Fibroblast of lung (primary cell): ENCODE data around the gene RAP1A. TPM values are rescaled to one million over a fixed set of nuclear protein-coding genes. Genes with fewer than 3 reads are reported as not detected.

Experiments used
- DNase-seq, 2 donors: peaks; one replicate each; pipeline versions ENCODE4 v3.0.0 to v3.0.0-alpha.2; 2010; ENCODE audit warnings: low read depth in 2 of 2
- H2AFZ ChIP-seq: 2 replicates; pipeline ENCODE4 v1.5.1; 2012; ENCODE audit warnings: low read length, control low read depth, inconsistent platforms
- H3K27ac ChIP-seq: 2 replicates; pipeline ENCODE4 v1.5.1; 2011; ENCODE audit warnings: low read length, control low read depth; ENCODE audit not compliant: insufficient read depth
- H3K27me3 ChIP-seq: 2 replicates; pipeline ENCODE4 v1.5.1; 2011; ENCODE audit warnings: mild to moderate bottlenecking, low read length; ENCODE audit not compliant: control insufficient read depth, insufficient read depth
- H3K36me3 ChIP-seq: 2 replicates; pipeline ENCODE4 v1.5.1; 2011; ENCODE audit warnings: low read length; ENCODE audit not compliant: control insufficient read depth, insufficient read depth
- H3K4me1 ChIP-seq: 2 replicates; pipeline ENCODE4 v1.5.1; 2011; ENCODE audit warnings: low read length; ENCODE audit not compliant: control insufficient read depth, insufficient read depth; ENCODE audit errors: extremely low read depth
- H3K4me2 ChIP-seq: 2 replicates; pipeline ENCODE4 v1.5.1; 2011; ENCODE audit warnings: low read length, control low read depth; ENCODE audit not compliant: insufficient read depth; ENCODE audit errors: extremely low read depth
- H3K4me3 ChIP-seq, 4 experiments: fragments of 200-600 bp in 1 of 4; sonication (generic) in 1 of 4; replicated peaks in 1 of 4; 2 replicates each; pipeline ENCODE4 v1.5.1; 2011 to 2016; ENCODE audit warnings: low read length in 4 of 4, low read depth in 3 of 4, mild to moderate bottlenecking in 3 of 4, control low read depth in 2 of 4, inconsistent platforms in 1 of 4, mixed read lengths in 1 of 4; ENCODE audit not compliant: insufficient read depth in 1 of 4; ENCODE audit errors: control extremely low read depth in 1 of 4
- H3K79me2 ChIP-seq: 2 replicates; pipeline ENCODE4 v1.5.1; 2012; ENCODE audit warnings: mild to moderate bottlenecking, low read length, inconsistent platforms; ENCODE audit not compliant: control insufficient read depth, insufficient read depth
- H3K9ac ChIP-seq: 2 replicates; pipeline ENCODE4 v1.5.1; 2011; ENCODE audit warnings: mild to moderate bottlenecking, low read length, control low read depth; ENCODE audit not compliant: insufficient read depth
- H3K9me3 ChIP-seq: 2 replicates; pipeline ENCODE4 v1.5.1; 2012; ENCODE audit warnings: low read depth, low read length; ENCODE audit not compliant: control insufficient read depth, insufficient read depth
- H4K20me1 ChIP-seq: 2 replicates; pipeline ENCODE4 v1.5.1; 2011; ENCODE audit warnings: low read length; ENCODE audit not compliant: control insufficient read depth, insufficient read depth; ENCODE audit errors: extremely low read depth
- EZH2 ChIP-seq: IDR thresholded peaks from 2 replicates; pipeline ENCODE4 v1.5.1; 2012; ENCODE audit warnings: low read length, control low read depth, mild to moderate bottlenecking; ENCODE audit errors: missing control alignments
- polyA plus RNA-seq, 2 donors: library from polyadenylated mRNA; depleted of rRNA in 1 of 2; stranded (reverse) in 1 of 2; unstranded in 1 of 2; fragments of >200 nt; gene quantifications; 2 replicates each; pipeline ENCODE4 v1.2.1, GENCODE V29; 2011 to 2012; ENCODE audit warnings: missing spikeins in 1 of 2
- total RNA-seq: library from RNA; depleted of rRNA; stranded (reverse); fragments of >200 nt; gene quantifications from 2 replicates; pipeline ENCODE4 v1.2.1, GENCODE V29; 2014
- TF ChIP-seq, protein P1 (sequence below), 2 donors: IDR thresholded peaks in 1 of 2; conservative IDR thresholded peaks in 1 of 2; 1 replicate in 1 of 2; 2 replicates in 1 of 2; pipeline ENCODE4 v1.5.1; 2011 to 2012; ENCODE audit warnings: low read length in 2 of 2, control low read depth in 1 of 2, inconsistent platforms in 1 of 2, low read depth in 1 of 2, mild to moderate bottlenecking in 1 of 2

The RAP1A gene
- total and polyA plus RNA-seq, 2 donors (not counting 1 experiment from before 2014, with no cell fraction given): 13.5 to 99.5 TPM

DNA sequence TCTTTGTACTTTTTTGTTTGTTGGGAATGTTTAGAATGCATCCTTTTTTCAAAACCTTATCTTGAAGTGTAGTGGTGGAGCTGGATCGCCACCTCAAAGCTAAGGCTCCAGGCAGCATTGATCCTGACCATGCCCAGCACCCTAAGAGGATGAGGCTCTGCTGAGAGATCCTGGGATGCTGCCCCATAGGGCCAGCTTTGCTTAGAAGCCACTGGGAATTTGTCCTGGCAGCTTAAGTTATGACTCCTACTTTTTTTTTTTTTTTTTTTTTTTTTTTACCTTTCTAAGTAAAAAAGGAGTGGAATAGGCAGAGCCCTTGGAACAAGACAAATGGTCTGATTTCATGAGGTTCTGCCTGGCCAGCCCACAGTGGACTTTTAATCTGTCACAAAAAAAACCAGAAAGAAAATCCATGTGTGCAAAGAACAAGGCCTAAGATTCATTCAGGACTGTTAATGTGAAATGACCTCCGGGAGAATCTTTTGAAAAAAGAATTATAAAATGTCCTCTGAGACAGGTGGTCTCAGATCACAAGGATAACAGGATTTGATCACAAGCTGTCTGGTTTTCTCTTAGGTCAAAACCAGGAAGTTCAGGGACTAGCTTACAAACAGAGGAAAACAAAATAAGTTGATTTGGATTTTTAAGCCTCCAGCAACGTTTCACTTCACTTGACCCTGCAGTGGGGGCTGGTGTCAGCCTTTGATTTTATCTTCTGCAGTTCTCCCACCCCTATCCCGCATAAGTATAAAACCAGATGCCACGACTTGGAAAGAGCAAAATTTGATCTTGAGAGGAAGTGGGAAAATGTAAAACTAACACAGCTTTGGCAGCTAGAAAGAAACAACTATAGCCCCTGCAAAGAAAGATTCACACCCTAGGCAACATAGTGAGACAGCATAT is 25.9 kb upstream of the RAP1A start:
- H3K9ac ChIP-seq: no peak overlapping the region
- H3K4me1 ChIP-seq: peaks cover 11% of the 10 kb centered on the region
- H3K79me2 ChIP-seq: no peaks in the 10 kb centered on the region
- peak in 1 of 2 donors; percentile 38 for DNase-seq
- H3K36me3 ChIP-seq: no peaks in the 10 kb centered on the region
- H3K4me2 ChIP-seq: peak overlapping the region; percentile 62
- no peaks in the 10 kb centered on the region for H4K20me1 ChIP-seq
- TF ChIP-seq, protein P1, sequence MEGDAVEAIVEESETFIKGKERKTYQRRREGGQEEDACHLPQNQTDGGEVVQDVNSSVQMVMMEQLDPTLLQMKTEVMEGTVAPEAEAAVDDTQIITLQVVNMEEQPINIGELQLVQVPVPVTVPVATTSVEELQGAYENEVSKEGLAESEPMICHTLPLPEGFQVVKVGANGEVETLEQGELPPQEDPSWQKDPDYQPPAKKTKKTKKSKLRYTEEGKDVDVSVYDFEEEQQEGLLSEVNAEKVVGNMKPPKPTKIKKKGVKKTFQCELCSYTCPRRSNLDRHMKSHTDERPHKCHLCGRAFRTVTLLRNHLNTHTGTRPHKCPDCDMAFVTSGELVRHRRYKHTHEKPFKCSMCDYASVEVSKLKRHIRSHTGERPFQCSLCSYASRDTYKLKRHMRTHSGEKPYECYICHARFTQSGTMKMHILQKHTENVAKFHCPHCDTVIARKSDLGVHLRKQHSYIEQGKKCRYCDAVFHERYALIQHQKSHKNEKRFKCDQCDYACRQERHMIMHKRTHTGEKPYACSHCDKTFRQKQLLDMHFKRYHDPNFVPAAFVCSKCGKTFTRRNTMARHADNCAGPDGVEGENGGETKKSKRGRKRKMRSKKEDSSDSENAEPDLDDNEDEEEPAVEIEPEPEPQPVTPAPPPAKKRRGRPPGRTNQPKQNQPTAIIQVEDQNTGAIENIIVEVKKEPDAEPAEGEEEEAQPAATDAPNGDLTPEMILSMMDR (conservative IDR thresholded peaks at IDR 0.05 in 1 of 2, IDR thresholded peaks at IDR 0.05 in 1 of 2; ENCODE audit: low read depth in 1 of 2, low read length in 2 of 2): no peak
- TF ChIP-seq EZH2: no peak
- H3K4me3 ChIP-seq: peak overlapping the region in 1 of 4 experiments; percentile 10
- H3K27ac ChIP-seq: no peak overlapping the region
- H3K27me3 ChIP-seq: no peaks in the 10 kb centered on the region
- no peak overlapping the region for H2AFZ ChIP-seq
- no peaks in the 10 kb centered on the region for H3K9me3 ChIP-seq

DNA sequence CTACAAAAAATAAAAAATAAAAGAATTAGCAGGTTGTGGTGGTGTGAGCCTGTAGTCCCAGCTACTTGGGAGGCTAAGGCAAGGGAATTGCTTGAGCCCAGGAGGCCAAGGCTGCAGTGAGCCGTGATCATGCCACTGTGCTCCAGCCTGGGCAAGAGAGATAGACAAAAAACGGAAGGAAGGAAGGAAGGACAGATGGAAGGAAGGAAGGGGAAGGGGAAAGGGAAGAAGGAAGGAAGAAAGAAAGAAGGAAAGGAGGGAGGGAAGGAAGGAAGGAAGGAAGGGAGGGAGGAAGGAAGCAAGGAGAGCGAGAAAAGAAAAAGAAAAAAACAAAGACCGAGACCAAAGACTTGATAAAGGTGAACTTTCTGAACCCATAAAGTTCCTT is 25.3 kb upstream of the RAP1A start:
- no peaks in the 10 kb centered on the region for H4K20me1 ChIP-seq
- no peak overlapping the region for H2AFZ ChIP-seq
- DNase-seq: no peak
- no peaks in the 10 kb centered on the region for H3K36me3 ChIP-seq
- H3K4me1 ChIP-seq: peaks cover 11% of the 10 kb centered on the region
- no peaks in the 10 kb centered on the region for H3K79me2 ChIP-seq
- H3K27me3 ChIP-seq: no peaks in the 10 kb centered on the region
- TF ChIP-seq, protein P1 (conservative IDR thresholded peaks at IDR 0.05 in 1 of 2, IDR thresholded peaks at IDR 0.05 in 1 of 2; ENCODE audit: low read depth in 1 of 2, low read length in 2 of 2): no peak
- no peak for TF ChIP-seq EZH2
- H3K27ac ChIP-seq: no peak overlapping the region
- H3K9me3 ChIP-seq: no peaks in the 10 kb centered on the region
- H3K4me3 ChIP-seq: no peak overlapping the region
- no peak overlapping the region for H3K9ac ChIP-seq
- H3K4me2 ChIP-seq: no peak overlapping the region

DNA sequence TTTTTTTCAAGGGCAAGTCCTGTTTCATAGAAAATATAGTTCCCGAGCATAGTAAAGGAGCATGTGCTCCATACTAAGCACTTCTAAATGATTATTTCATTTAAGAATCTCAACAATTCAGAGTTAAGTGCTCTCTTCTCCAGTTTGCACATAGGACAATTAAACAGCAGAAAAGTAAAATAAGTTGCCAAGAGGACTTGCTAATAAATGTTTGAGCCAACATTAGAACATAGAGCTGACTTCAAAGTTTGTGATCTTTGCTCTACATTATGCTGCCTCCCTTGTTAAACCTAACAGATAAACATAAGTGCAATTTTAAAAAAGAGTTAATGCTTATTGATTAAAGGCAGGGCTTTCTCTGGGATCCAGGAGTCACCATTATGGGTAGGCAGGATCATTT is 23.8 kb upstream of the RAP1A start:
- no peak overlapping the region for H3K27ac ChIP-seq
- H3K9me3 ChIP-seq: no peaks in the 10 kb centered on the region
- no peaks in the 10 kb centered on the region for H3K27me3 ChIP-seq
- no peaks in the 10 kb centered on the region for H4K20me1 ChIP-seq
- H3K79me2 ChIP-seq: no peaks in the 10 kb centered on the region
- peaks cover 11% of the 10 kb centered on the region for H3K4me1 ChIP-seq
- no peak overlapping the region for H2AFZ ChIP-seq
- H3K9ac ChIP-seq: no peak overlapping the region
- no peak overlapping the region for H3K4me2 ChIP-seq
- no peaks in the 10 kb centered on the region for H3K36me3 ChIP-seq
- no peak for DNase-seq
- TF ChIP-seq, protein P1 (conservative IDR thresholded peaks at IDR 0.05 in 1 of 2, IDR thresholded peaks at IDR 0.05 in 1 of 2; ENCODE audit: low read depth in 1 of 2, low read length in 2 of 2): no peak
- no peak for TF ChIP-seq EZH2
- H3K4me3 ChIP-seq: no peak overlapping the region
